Measurements from ENCODE around the gene NCAM1.

NCAM1 gene

DNA sequence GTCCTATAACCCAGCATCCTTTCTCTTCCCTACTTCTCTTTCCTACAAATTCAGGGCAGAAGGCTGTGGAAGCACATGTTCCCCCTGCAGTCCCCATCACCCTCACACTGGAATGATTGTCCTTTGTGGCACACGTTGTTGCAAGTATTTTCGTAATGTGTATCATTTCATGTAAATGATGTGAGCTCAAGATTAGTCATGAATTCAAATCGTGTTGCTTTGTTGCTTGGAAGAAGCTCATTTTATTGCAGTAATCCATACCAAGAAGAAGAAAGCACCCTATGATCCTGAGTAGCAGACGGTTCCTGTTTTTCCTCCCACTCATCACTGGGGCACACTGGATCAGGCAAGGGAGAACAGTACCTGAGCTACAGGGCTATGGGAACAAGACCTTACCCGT lies 173.4 kb downstream of the NCAM1 start:
- DNase-seq = no peak

- DNase-seq = no peak
Measured at GRCh38 chr11:113137713-113138529, 176.7 kb downstream of the NCAM1 start.

- DNase-seq = no peak
Measured at GRCh38 chr11:113138731-113139130, 177.5 kb downstream of the NCAM1 start.

GRCh38 chr11:113141010-113141409 lies 179.8 kb downstream of the NCAM1 start:
- no peak for DNase-seq

GRCh38 chr11:113142508-113142907 lies 181.3 kb downstream of the NCAM1 start:
- DNase-seq = no peak

DNA sequence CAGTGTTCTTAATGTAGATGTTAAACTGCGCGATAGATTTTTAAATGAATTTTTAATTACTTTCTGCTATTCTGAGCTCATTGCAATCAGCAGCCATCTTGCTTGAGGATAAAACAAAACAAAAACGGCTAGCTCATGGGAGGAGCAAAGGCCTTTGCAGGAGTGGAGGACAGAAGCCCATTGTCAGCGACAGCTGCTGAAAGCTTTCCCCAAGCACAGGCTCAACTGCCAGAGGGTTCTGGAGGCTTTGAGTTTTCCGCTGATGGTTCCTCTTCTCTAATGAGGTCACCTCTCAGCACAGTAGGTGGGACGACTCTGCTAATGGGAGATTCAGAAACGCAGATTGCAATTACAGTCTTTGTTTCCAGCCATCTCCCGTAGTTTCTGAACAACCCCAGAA lies 186.0 kb downstream of the NCAM1 start:
- no peak for DNase-seq

GRCh38 chr11:113148076-113148475 lies 186.9 kb downstream of the NCAM1 start:
- DNase-seq = no peak

DNA sequence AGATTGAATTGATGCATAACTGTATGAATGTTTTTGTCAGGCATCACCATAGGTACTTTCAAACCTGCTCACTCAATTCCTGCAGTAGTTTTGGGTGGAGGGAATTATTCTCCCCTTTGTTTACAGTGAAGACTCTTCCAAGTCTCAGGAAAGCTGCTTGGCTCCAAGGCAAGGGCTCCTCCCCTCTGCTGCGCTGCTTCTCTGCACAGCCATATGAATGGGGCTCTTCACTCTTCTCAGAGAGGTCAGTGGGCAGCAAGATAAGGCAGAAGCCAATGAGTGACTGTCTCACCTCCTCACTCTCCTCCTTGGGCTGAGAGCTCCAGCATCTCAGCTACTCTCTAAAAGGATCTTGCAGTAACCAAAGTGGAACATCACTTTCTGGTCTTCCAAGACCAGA lies 187.4 kb downstream of the NCAM1 start:
- DNase-seq = no peak

DNA sequence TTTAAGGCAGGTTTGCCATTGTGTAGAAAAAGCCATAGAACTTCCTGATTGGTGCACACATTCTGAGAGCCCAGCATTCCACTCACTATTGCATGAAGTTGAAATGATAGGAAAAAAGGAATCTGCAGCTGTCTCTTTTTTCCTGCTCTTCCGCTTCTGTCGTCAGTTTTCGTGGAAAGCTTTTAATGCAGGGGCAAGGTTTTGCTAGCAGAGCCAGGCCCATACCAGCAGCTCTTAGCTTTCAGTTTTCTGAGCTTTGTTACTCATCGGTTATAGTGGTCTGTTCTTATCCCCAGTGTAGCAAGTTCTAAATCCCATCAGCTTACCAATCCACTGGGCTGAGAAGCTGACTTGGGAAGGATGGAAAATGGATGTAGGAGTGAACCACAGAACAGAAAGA lies 190.3 kb downstream of the NCAM1 start:
- DNase-seq = no peak

DNA sequence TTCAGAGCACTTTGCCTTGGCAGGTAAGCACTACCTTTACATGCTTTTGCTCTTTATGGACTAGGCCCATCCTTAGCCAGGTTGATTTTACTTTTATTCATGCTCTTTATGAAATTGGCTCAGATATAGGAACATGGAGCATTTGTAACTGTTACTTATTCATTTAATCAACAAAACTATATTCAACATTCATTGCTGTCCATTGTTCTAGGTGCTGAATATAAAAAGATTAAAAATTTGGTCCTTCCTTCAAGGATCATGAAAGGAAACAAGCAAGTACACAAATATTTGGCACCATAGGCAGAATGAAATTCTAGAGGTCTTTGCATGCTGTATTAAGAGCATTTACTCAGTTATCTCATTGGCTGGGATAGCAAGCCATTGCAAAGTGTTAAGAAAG lies 191.3 kb downstream of the NCAM1 start:
- no peak for DNase-seq

GRCh38 chr11:113153847-113154246 lies 192.6 kb downstream of the NCAM1 start:
- DNase-seq = no peak

- DNase-seq = no peak
Measured at GRCh38 chr11:113159988-113160807, 199.0 kb downstream of the NCAM1 start.

GRCh38 chr11:113160808-113161124 lies 199.5 kb downstream of the NCAM1 start:
- no peak for DNase-seq

GRCh38 chr11:113161711-113162591 lies 200.7 kb downstream of the NCAM1 start:
- no peak for DNase-seq

DNA sequence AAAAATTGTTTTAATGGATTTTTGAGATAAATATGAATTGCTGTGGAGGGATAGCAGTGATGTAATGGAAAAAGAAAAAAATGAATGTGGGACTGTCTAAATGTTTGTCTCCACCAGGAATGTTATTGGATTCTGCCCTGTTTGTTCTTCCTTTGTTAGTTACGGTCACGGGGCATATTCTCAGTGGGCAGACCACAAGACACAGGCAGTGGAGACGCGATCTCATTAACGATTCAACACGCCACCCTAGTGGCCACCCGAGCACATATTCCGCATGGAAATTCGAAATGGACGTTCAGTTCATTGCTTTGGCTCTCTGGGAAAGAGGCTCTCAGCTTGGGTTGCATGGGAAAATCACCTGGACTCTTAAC lies 201.4 kb downstream of the NCAM1 start:
- no peak for DNase-seq

DNA sequence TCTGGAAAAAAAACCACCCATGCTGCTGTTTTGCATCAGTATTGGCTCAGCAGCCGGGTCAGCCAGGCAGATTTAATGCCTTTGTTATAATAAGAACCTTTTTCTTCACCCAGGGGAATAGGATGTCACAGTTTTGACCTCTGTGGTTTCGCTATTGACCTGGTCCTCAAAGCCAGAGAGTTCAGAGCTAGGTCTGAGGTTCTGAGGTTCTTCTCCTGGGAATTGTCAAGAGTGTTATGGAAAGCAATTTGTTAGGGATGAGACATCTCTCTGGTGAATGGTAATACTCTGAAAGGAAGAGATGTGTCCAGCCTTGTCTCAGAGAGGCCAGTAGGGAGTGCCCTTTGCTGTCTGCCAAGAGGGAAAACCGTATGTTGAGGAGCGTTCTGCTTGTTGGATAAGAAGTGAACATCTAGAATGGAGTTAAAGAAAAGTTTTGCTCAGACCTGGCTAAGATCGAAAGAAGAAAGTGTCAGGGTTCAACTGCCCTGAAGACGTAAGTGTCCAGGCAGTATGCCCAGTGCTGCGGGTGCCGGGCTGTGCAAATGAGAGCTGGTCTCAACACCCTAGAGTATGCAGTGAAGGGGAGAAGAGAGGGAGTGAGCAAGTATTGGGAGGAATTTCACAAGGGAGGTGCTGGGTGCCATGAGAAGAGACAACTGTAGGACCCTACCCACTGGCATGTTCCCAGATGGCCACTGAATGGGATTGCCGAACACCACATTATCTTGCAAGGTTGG lies 202.2 kb downstream of the NCAM1 start:
- DNase-seq = no peak

GRCh38 chr11:113166280-113166679 lies 205.1 kb downstream of the NCAM1 start:
- DNase-seq = no peak

GRCh38 chr11:113167599-113167998 lies 206.4 kb downstream of the NCAM1 start:
- no peak for DNase-seq

DNA sequence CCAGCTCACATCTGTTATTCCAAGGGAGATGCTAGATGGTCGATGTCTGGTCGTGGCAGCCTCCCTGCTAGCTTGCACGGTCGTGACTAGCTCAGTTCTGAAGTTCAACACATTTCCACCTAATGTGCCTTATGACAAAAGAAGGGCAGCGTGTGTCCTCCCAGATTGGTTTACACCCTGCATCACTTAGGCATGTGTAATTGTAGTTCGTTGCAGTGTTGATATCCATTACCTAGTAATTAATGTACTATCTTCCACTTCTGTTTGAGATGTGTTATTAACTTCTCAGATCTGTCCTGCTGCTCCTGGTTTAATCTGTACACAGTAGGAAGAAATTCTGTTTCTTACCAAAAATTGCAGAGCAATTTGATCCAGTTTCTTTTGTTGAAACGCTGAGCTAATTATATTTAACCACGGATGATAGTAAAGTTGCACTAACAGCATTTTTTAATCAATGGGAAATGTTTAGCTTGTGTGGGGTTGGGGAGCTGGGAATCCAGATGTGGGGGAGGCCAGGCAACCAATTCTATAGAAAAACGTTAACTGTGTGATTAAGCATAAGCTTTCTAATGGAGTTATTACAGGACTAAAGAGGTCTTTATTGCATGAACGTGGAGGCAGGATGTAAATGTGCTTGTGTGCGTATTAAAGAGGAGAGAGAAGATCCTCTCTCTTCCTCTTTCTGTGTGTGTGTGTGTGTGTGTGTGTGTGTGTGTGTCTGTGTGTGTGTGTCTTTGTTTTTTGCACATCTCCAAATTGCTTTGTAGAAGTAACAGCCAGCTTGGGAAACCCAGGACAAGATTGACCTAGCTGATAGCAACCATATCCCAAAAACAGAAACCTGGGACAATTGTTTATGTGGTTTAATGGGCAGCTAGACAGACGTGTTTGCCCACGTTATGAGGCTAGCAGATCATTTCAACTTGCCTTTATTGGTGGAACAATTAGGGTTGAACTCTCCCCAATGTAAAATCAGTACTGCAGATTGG lies 207.4 kb downstream of the NCAM1 start:
- no peak for DNase-seq

DNA sequence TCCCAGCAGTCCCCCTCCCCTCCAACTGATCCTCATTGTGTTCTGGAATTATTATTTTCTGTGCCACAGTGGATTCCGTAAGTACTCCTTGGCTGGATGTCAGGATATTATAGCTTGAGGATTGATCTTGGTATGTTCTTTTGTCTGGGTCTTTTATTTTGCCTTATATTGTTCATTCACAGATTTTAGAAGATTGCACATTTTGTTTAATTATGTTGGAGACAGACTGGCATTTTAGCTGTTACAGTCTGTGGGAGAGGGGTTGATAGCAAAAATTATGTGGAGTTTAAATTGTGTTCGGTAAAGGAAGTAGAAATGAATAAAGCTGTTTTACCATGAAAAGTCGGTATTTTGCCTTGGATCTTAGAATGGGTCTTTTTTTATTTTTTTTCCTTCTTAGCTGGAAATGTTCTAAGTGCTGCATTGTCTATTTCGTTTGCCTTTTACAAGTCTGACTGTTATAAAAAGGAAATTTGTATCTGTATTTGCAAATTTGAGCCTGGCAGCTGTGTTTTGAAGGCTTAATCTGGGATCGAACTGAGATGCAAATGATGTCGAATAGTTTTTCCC lies 211.2 kb downstream of the NCAM1 start:
- no peak for DNase-seq

DNA sequence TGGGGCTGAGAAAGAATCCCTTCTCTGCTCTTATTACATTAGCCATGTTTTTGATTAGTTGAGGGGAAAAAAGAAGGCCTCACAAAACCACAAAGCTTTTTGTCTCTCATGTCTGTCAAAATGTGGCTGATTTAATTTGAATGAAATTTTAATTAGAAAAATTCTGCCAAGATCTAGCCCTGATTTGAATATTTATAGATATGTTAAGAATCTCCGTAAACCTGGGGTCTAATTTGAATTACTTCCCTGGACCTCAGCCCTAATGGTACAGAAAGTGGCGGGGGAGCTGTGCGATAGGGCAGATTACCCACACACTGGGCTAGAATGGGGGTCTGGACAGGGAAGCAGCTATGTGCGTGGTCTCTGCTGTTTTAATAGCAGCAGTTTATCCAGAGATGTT lies 211.9 kb downstream of the NCAM1 start:
- no peak for DNase-seq

Data from activated naive CD4-positive, alpha-beta T cell treated with Interleukin-2 at 50 U/mL for 16 hours (primary cell).